Naive thymus-derived CD8-positive, alpha-beta T cell (primary cell): ENCODE results near the gene SYT7. TPM values are rescaled to one million over a fixed set of nuclear protein-coding genes. Genes with fewer than 3 reads are reported as not detected.

Experiments used
- ATAC-seq, 2 donors: fragments of 150-1000 bp; cut with Tn5 transposase in 1 of 2; sonication (Bioruptor Pico), chemical (Tn5 transposase) in 1 of 2; 1 replicate in 1 of 2; 2 replicates in 1 of 2; pipeline ENCODE4 v1.10.0; 2021; ENCODE audit warnings: mild to moderate bottlenecking in 2 of 2, moderate library complexity in 2 of 2
- POLR2A ChIA-PET: fragments of 350-600 bp; sonication (Branson Sonifier 250); formaldehyde crosslinking; loops from one replicate; lab custom pipeline; 2021; ENCODE audit warnings: antibody characterized with exemption; lab: Charles Lee
- DNase-seq, 10 donors: peaks; one replicate each; pipeline versions ENCODE4 v3.0.0 to v3.0.0-alpha.2; 2020 to 2022
- H3K27ac Mint-ChIP-seq, 10 donors: one replicate each; pipeline ENCODE4 v1.8.0; 2020 to 2022; ENCODE audit warnings: mild to moderate bottlenecking in 10 of 10, mixed read lengths in 10 of 10, moderate library complexity in 4 of 10, inconsistent platforms in 1 of 10
- H3K27me3 Mint-ChIP-seq, 5 donors: one replicate each; pipeline ENCODE4 v1.8.0; 2021 to 2022; ENCODE audit warnings: mixed read lengths in 5 of 5
- H3K36me3 Mint-ChIP-seq, 3 donors: one replicate each; pipeline ENCODE4 v1.8.0; 2020 to 2022; ENCODE audit warnings: mixed read lengths in 3 of 3, mild to moderate bottlenecking in 2 of 3, inconsistent platforms in 1 of 3
- H3K4me1 Mint-ChIP-seq, 4 donors: one replicate each; pipeline ENCODE4 v1.8.0; 2021 to 2022; ENCODE audit warnings: mixed read lengths in 4 of 4
- H3K4me3 Mint-ChIP-seq, 10 donors: one replicate each; pipeline ENCODE4 v1.8.0; 2020 to 2022; ENCODE audit warnings: mild to moderate bottlenecking in 10 of 10, mixed read lengths in 10 of 10, moderate library complexity in 6 of 10, inconsistent platforms in 1 of 10
- H3K9me3 Mint-ChIP-seq, 9 donors: one replicate each; pipeline ENCODE4 v1.8.0; 2020 to 2022; ENCODE audit warnings: mixed read lengths in 9 of 9, mild to moderate bottlenecking in 3 of 9, inconsistent platforms in 1 of 9, moderate library complexity in 1 of 9
- polyA plus RNA-seq, 3 donors: library from polyadenylated mRNA; unstranded; fragments of 300-500 nt; fragmentation: Illumina TruSeq; gene quantifications; one replicate each; pipeline ENCODE4 v1.2.3, GENCODE V29; 2021
- total RNA-seq, 8 experiments: library from RNA in 2 of 8; stranded (reverse) in 2 of 8; gene quantifications; one replicate each; pipeline ENCODE4 v1.2.3 and lab custom pipeline; 2021 to 2026

Gene SYT7
- total and polyA plus RNA-seq, 5 experiments from 2014 or later = 0.06 TPM; not detected in 4

DNA sequence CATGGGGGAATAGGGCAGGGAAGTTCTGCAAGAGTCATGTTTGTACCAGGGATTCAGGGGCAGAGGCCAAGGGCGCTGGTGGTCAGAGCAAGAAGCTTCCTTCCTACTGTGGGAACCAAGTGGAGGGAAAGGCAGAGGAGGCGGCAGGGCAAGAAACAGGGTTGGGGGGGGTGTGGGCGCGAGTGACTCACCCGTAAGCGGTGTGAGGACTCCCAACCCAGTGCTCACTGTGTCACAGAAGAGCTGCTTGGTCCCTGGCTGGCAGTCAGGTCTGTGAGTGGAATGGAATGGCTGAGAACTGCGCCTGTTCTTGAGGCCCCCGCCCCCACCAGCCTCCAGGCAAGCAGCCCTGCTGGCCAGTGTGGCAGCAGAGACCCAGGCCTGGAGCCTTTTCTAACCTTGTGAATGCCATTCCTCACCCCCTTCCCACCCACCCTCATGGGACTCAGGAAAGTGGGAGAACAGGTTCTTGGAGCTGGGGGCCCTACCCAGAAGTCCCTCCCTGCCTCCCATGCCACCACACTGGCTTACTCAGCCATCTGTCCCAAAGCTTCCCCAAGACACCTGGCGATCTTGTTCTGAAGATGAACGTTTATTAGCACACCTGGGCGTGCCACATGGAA is 67.6 kb downstream of the SYT7 start:
- H3K4me3 Mint-ChIP-seq = peak overlapping the region in 2 of 10 donors; percentile 0 to 1

DNA sequence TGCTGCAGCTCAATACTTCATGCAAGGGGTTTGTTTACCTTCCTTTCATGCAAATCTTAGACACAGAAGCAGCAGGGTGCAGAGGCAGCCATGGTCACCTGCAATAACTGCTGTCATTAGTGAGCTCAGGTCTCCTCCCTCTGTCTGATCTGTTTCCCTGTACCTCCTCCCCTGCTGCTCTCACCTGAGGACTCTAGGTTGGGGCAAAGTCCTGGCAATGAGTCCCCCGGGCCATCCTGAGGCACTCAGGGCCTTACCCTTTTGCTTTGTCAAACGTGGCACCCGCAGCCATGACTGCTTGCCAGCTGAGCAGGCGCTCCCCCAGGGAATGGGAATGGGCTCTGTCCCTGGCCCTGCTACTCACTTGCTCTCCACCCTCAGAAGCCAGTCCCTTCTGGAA is 68.4 kb downstream of the SYT7 start:
- Mint-ChIP-seq H3K4me3 (no peak overlapping the region), H3K36me3 (no peaks in the 10 kb centered on the region), H3K27me3 (peaks cover 28 to 63% (median 37%) of the 10 kb centered on the region in 5 donors), H3K9me3 (peaks cover 0 to 2% (median 0%) of the 10 kb centered on the region in 9 donors), H3K27ac (no peak overlapping the region), H3K4me1 (peaks cover 7 to 22% (median 18%) of the 10 kb centered on the region in 4 donors)
- DNase-seq = no peak
- no peak for ATAC-seq
- POLR2A ChIA-PET = no interaction called here

More for the DNA sequence above, 67.6 kb downstream of the SYT7 start:
- H3K27ac Mint-ChIP-seq = no peak overlapping the region
- POLR2A ChIA-PET = no interaction called here
- peaks cover 2 to 16% (median 12%) of the 10 kb centered on the region in 4 donors for H3K4me1 Mint-ChIP-seq
- ATAC-seq = no peak
- H3K27me3 Mint-ChIP-seq = peaks cover 19 to 60% (median 35%) of the 10 kb centered on the region in 5 donors
- DNase-seq = no peak
- no peaks in the 10 kb centered on the region for H3K9me3 Mint-ChIP-seq
- no peaks in the 10 kb centered on the region for H3K36me3 Mint-ChIP-seq

DNA sequence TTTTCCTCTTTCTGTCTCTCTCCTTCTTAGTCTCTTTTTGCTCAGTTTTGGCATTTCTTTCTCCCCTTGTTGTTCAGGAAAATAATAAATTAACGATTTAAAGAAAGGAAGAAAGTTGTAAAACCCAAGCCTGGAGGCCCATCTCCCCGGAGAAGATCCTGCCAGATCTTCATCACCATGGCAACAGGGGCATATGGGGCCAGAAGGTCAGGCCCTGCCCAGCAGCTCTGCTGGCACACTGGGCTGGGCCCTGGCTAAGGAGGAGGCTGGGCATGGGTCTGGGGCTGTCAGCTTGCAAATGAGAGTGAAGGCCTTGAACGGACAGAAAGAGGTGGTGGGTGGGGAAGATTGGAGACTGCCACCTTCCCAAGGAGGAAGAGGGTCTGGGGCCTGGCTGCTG is 69.5 kb downstream of the SYT7 start:
- Mint-ChIP-seq H3K36me3 (no peaks in the 10 kb centered on the region), H3K27me3 (peaks cover 27 to 63% (median 32%) of the 10 kb centered on the region in 5 donors), H3K4me1 (peaks cover 4 to 12% (median 10%) of the 10 kb centered on the region in 4 donors), H3K9me3 (peaks cover 0 to 2% (median 0%) of the 10 kb centered on the region in 9 donors), H3K4me3 (peak overlapping the region in 2 of 10 donors; percentile 1 to 6), H3K27ac (no peak overlapping the region)
- POLR2A ChIA-PET = no interaction called here
- ATAC-seq (no peak), DNase-seq (no peak)

DNA sequence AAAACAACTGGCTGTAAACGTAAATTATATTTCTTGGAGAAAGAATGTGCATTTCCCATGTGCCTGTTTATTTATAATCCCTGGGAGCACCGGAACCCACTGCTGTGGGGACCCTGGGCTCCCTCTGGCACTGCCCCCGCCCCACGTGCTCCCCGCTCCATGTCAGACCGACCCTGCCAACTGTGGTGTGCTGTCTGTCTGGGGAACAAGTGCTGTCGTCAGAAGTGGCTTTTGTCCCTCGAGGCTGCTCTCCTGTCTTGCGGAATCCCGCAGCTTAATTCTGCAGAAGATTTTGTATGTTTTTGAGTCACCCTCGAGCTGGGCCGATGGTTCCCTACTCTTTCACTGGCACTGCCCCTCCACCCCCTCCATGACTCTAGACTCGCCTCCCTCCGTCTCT is 69.9 kb downstream of the SYT7 start:
- Mint-ChIP-seq H3K4me1 (peaks cover 4 to 10% (median 8%) of the 10 kb centered on the region in 4 donors), H3K27ac (no peak overlapping the region), H3K9me3 (peaks cover 0 to 2% (median 0%) of the 10 kb centered on the region in 9 donors), H3K4me3 (peak overlapping the region in 3 of 10 donors; percentile 1 to 7 (median 6)), H3K36me3 (no peaks in the 10 kb centered on the region), H3K27me3 (peaks cover 28 to 67% (median 36%) of the 10 kb centered on the region in 5 donors)
- DNase-seq (no peak), ATAC-seq (no peak)
- POLR2A ChIA-PET = no interaction called here

DNA sequence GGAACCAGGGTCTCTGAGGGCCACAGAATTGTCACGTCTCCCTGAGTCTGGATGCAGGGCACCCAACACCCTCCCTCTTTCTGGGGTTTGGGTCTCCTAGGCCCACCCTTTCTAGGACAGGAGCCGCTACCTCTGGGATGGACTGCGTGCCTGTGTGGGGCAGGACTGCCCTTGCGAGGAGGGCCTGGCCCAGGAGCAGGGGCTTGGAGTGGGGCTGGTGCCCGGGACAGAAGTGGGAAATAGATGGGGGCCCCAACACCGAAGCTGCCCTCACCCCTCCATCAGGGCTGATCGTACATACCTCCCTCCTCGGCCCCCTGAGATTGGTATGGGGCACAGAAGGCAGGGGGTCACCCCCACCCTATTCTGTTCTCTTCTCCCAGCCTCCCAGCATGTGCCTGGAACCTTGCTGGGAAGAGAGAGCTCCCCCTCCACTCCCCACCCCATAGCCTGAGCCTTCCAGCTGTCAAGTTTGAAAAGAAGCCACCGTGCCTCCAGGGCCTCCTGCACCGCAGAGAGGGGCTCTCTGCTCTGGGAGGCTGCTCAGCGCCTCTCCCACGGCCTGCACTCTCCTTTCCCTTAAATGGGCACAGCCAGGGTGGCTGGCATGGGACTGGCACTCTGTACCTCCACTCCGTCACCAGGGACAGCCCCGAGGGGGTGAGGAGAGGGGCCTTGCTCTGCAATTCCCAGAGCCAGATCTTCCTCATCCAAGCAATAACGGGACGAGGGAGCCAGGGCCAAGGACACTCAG is 70.5 kb downstream of the SYT7 start:
- POLR2A ChIA-PET = no interaction called here
- Mint-ChIP-seq H3K9me3 (peaks cover 0 to 2% (median 0%) of the 10 kb centered on the region in 9 donors), H3K27me3 (peaks cover 29 to 72% (median 37%) of the 10 kb centered on the region in 5 donors), H3K4me3 (peak overlapping the region in 6 of 10 donors; percentile 3 to 65 (median 22)), H3K4me1 (peaks cover 4 to 10% (median 8%) of the 10 kb centered on the region in 4 donors), H3K27ac (peak overlapping the region in 1 of 10 donors; percentile 62), H3K36me3 (no peaks in the 10 kb centered on the region)
- no peak for DNase-seq
- no peak for ATAC-seq

DNA sequence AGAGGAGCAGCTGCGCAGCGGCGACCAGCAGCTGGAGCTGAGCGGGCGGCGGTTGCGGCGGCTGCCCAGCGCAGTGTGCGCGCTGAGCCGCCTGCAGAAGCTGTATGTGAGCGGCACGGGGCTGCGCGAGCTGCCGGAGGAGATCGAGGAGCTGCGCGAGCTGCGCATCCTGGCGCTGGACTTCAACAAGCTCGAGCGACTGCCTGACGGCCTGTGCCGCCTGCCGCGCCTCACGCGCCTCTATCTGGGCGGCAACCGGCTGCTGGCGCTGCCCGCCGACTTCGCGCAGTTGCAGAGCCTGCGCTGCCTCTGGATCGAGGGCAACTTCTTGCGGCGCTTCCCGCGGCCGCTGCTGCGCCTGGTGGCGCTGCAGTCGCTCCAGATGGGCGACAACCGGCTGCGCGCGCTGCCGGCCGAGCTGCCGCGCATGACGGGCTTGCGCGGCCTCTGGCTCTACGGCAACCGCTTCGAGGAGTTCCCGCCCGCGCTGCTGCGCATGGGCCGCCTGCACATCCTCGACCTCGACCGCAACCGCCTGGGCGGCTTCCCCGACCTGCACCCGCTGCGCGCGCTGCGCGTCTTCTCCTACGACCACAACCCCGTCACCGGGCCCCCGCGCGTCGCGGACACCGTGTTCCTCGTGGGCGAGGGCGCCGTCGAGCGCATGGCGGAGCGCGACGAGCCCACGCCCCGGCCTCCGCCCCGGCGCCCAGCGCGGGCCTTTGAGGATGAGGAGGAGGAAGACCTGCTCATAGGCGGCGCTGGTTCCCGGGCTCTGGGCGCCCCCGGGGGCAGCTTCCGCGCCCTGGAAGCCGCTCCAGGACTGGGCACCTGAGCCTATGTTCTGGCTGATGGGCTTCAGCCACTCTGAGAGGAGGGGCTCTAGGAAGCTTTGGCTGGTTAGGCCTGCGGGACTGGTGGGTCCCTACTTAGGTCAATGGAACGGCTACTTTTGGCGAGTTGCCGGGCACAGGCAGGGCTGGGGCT is 71.5 kb downstream of the SYT7 start:
- no peaks in the 10 kb centered on the region for H3K36me3 Mint-ChIP-seq
- H3K9me3 Mint-ChIP-seq = peaks cover 0 to 2% (median 0%) of the 10 kb centered on the region in 9 donors
- H3K27me3 Mint-ChIP-seq = peaks cover 31 to 80% (median 41%) of the 10 kb centered on the region in 5 donors
- H3K27ac Mint-ChIP-seq = no peak overlapping the region
- H3K4me3 Mint-ChIP-seq = peak overlapping the region in 8 of 10 donors; percentile 7 to 67 (median 40)
- ATAC-seq (peak; percentile 81 to 86), DNase-seq (peak in 9 of 10 donors; percentile 22 to 66 (median 40))
- POLR2A ChIA-PET = no interaction called here
- H3K4me1 Mint-ChIP-seq = peaks cover 4 to 10% (median 8%) of the 10 kb centered on the region in 4 donors

DNA sequence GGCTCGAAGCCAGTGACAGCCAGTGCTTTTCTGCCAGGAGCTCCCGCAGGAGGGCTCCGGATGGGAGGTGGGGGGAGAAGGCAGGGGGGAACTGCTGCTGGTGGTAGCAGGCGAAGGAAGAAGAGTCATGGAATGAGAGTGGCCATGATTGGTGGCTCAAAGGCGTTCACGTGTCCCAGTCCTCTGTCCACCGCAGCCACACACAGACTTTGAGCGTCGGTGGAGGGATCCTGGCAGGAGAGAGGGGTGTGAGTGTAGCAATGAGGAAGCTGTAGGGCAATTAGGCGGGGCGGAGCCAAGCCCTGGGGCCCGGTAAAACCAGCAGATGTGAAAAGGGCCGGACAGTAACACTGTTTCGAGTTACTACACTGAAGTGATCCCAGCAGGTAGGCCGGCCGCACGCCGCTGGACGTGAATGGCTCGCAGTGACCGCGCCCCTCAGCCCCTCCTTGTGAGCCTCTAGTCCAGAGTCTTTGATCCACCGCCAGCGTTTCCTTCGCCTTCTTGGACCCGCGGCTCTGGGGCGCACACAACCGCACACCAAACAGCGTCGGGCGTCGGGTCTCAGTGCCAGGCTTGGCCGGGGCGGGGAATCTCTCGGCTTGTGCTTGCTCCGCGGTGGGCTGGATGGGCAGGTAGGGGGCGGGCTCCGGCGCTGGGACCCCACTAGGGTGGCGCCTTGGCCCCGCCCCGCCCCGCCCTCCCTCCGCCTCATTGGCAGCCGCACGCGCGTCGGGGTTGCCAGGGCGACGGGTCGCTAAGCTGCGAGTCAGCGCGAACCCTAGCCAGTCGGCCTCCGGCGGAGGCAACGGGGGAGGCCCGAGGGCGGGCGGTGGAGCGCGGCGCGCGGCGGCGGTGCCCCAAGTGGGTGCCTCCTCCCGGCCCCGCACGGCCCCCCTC is 72.7 kb downstream of the SYT7 start, which contains the start of gene LRRC10B:
Gene LRRC10B (plus strand): TSS at position 788 of the 900 bp plus-strand sequence. CDS start 250 bp downstream, outside the sequence.
- Mint-ChIP-seq H3K36me3 (no peaks in the 10 kb centered on the region), H3K4me3 (peak within 1 kb of the TSS in 9 of 10 donors; percentile 41 to 85 (median 76)), H3K9me3 (peaks cover 0 to 2% (median 0%) of the 10 kb centered on the region in 9 donors), H3K27ac (peak within 1 kb of the TSS in 1 of 10 donors; percentile 60), H3K27me3 (peaks cover 27 to 69% (median 39%) of the 10 kb centered on the region in 5 donors), H3K4me1 (peaks cover 4 to 10% (median 8%) of the 10 kb centered on the region in 4 donors)
- peak; percentile 21 to 34 for ATAC-seq
- POLR2A ChIA-PET = no interaction called here
- peak in 2 of 10 donors; percentile 4 to 5 for DNase-seq

DNA sequence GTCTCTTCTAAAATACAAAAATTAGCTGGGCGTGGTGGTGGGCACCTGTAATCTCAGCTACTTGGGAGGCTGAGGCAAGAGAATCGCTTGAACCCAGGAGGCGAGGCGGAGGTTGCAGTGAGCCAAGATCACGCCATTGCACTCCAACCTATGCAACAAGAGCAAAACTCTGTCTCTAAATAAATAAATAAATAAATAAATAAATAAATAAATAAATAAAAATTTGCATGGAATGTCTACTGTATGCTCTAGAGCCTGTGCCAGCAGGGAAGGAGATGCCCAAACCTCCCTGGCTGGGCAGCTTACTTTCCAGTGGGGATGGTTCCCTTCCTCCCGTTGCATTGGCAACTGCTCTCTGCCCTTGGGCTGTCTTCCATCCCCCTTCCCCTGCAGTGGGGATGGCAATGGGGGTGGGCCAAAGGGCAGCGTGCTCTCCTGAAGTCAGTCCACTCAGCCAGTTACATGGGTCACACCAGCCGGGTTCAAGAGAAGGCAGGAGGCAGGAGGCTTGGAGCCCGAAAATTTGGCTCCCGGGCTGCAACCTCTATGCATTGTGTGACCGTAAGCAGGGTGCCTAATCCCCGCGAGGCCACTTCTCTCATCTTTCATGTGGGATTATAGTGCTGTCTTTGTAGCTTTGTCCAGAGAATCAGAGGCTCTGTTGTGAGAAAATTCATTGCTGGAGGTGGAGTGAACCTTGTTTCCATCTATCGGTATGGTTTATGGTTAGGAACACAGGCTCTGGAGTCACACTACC is 73.7 kb downstream of the SYT7 start:
- H3K36me3 Mint-ChIP-seq = no peaks in the 10 kb centered on the region
- no peak for ATAC-seq
- peaks cover 0 to 2% (median 0%) of the 10 kb centered on the region in 9 donors for H3K9me3 Mint-ChIP-seq
- peaks cover 25 to 59% (median 36%) of the 10 kb centered on the region in 5 donors for H3K27me3 Mint-ChIP-seq
- DNase-seq = no peak
- peak overlapping the region in 3 of 10 donors; percentile 65 to 85 (median 80) for H3K4me3 Mint-ChIP-seq
- peaks cover 4 to 10% (median 8%) of the 10 kb centered on the region in 4 donors for H3K4me1 Mint-ChIP-seq
- POLR2A ChIA-PET = no interaction called here
- H3K27ac Mint-ChIP-seq = no peak overlapping the region

DNA sequence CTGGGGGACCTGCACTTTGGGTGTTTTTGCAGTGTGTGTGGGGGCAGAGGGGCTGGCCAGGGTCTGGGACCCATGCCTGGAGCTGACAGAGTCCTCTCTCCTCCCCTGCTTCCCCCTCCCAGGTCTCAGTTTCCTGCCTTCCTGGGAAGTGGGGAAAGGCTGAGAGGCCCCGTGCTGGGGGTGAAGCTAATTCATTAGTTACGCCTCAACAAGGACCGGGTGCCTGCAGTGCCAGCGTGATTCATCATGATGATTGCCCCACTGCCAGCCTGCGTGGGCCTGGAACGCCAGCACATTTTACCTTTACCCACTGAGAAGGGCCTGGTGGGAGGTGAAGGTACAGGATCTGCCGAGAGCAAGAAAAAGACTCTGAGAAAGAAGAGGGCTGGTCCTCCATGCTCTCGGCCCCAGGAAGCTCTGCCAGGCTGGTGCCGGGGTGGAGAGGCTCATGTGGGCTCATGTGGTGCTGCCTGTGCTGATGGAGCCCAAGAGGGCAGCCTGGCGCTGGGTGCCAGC is 75.2 kb downstream of the SYT7 start:
- Mint-ChIP-seq H3K27me3 (peaks cover 20 to 44% (median 27%) of the 10 kb centered on the region in 5 donors), H3K4me3 (peak overlapping the region in 1 of 10 donors; percentile 63), H3K27ac (no peak overlapping the region), H3K9me3 (peaks cover 0 to 2% (median 0%) of the 10 kb centered on the region in 9 donors), H3K36me3 (no peaks in the 10 kb centered on the region), H3K4me1 (peaks cover 4 to 10% (median 8%) of the 10 kb centered on the region in 4 donors)
- POLR2A ChIA-PET = no interaction called here
- DNase-seq (no peak), ATAC-seq (no peak)

DNA sequence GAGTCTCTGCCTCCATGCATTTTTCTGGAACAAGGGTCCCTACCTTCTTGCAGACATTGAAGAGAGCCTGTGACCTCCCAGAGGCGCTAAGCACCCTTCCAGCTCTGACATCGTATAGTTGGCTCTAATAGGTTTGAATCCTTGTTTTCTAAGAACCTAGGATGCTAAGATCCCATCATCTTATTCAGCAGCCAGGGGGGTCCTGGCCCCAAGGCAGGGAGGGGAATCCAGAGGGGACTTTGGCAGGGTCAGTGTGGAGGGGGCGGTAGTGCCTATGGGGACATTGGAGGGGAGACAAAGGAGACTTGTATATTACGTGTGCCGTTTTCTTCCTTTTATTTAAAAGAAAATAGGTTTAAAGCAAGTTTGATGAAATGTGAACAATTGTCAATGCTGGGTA is 75.8 kb downstream of the SYT7 start:
- H3K9me3 Mint-ChIP-seq = peaks cover 0 to 2% (median 0%) of the 10 kb centered on the region in 9 donors
- POLR2A ChIA-PET = no interaction called here
- peaks cover 4 to 9% (median 8%) of the 10 kb centered on the region in 4 donors for H3K4me1 Mint-ChIP-seq
- DNase-seq (no peak), ATAC-seq (no peak)
- H3K36me3 Mint-ChIP-seq = no peaks in the 10 kb centered on the region
- peaks cover 17 to 38% (median 25%) of the 10 kb centered on the region in 5 donors for H3K27me3 Mint-ChIP-seq
- H3K4me3 Mint-ChIP-seq = no peak overlapping the region
- no peak overlapping the region for H3K27ac Mint-ChIP-seq
